Fibroblast of villous mesenchyme (primary cell): ENCODE measurements around the gene NXPH4. TPM values are rescaled to one million over a fixed set of nuclear protein-coding genes. Genes with fewer than 3 reads are reported as not detected.

ENCODE experiments used
- DNase-seq: peaks from one replicate; pipeline ENCODE4 v3.0.0-alpha.2; 2010; ENCODE audit warnings: low read depth
- H3K4me3 ChIP-seq: 2 replicates; pipeline ENCODE4 v1.5.1; 2011; ENCODE audit warnings: low read depth, mild to moderate bottlenecking, low read length
- total RNA-seq: library from RNA; depleted of rRNA; stranded (reverse); fragments of >200 nt; gene quantifications from 2 replicates; pipeline ENCODE4 v1.2.3, GENCODE V29; 2012
- TF ChIP-seq, protein P1 (sequence below): IDR thresholded peaks from 2 replicates; pipeline ENCODE4 v1.5.1; 2012; ENCODE audit warnings: low read depth, mild to moderate bottlenecking, low read length; ENCODE audit not compliant: insufficient read depth

NXPH4 gene
- total RNA-seq, 1 donor = 1.3 TPM

DNA sequence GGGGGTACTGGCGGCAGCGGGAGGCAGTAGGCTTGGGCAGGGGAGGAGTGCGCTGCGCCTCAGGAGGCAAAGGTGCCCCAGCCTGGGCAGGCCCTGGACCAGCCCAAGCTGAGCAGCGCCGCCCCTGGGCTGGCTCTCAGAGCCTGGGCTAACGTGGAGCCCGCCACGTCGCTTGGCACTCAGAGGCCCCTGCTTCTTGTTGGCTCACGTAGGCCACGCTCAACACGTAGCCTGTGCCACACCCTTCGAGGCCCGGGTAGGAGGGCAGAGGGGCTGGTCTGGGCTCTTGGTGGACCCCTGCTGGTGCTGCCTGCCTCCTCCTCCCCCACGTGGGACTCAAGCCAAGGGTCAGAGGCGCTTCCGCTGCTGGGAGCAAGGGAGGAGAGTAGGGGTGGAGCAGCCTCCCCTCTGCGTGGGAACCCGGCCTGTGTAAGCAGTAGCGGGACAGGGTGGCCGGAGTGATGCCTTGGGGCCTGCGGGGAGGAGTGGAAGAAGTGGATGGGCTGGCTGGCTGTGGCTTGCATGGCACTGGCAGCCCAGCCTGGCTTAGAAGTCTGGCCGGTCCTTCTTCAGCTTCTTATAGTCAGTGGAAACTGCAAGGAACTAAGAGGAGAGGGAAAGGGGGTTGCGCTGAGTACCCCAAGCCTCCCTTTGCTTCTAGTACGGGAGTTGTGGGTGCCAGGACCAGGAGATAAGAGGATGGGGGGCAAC is 18.6 kb downstream of the NXPH4 start:
- TF ChIP-seq, protein P1, sequence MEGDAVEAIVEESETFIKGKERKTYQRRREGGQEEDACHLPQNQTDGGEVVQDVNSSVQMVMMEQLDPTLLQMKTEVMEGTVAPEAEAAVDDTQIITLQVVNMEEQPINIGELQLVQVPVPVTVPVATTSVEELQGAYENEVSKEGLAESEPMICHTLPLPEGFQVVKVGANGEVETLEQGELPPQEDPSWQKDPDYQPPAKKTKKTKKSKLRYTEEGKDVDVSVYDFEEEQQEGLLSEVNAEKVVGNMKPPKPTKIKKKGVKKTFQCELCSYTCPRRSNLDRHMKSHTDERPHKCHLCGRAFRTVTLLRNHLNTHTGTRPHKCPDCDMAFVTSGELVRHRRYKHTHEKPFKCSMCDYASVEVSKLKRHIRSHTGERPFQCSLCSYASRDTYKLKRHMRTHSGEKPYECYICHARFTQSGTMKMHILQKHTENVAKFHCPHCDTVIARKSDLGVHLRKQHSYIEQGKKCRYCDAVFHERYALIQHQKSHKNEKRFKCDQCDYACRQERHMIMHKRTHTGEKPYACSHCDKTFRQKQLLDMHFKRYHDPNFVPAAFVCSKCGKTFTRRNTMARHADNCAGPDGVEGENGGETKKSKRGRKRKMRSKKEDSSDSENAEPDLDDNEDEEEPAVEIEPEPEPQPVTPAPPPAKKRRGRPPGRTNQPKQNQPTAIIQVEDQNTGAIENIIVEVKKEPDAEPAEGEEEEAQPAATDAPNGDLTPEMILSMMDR = peak; percentile 37
- no peak overlapping the region for H3K4me3 ChIP-seq
- peak; percentile 94 for DNase-seq

DNA sequence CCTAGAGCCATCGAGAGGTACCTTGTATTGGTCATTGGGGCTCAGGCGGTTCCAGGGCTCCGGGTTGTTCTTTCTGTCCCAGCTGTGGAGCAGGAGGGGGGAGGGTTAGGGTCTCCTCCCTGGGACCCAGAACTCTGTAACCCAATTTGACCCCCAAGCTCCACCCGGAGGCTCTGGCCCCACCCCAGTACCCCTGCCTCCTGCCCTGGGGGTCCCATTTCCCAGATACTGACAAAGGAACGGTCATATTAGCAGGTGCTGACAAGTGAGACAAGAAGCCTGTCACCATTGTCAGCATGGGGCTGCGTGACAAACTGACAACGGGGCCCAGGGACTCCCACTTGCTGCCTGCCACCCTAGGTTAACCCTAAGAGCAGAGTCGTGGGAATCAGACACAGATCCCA is 19.1 kb downstream of the NXPH4 start:
- DNase-seq = no peak
- TF ChIP-seq, protein P1 = no peak
- H3K4me3 ChIP-seq = no peak overlapping the region

DNA sequence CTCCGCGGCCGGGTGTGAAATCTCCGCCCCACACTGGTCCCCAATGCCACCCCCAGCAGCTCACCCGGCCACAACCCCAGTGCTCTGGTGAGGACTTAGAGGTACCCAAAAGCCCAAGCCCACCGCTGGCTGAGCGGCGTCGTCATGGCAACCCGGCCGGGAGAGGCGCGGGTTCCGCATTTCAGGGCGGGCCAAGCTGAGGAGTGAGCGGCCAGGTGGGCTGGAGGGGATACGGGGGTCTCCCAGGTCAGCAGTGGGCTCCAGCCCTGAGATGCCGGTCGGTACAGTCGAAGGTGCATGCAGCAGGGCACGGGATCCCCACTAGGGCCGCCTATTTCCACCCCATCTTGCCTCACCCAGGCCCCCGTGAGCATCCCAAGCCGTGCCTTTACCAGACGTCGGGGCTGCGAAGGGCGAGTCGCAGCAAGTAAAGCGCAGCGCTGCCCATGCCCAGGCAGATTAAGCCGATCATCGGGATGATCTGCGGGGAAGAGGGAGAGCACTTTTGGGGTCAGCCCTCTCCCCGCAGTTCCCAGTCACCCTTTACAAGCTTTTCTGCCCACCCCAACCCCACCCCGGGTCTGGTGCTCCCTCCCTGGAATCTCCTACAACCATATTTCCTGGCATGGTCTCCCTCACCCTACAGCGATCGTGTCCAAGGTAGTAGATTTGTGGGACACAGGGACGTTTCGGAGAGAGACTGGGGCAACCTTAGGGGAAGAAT is 19.8 kb downstream of the NXPH4 start:
- H3K4me3 ChIP-seq = no peak overlapping the region
- TF ChIP-seq, protein P1 = no peak

DNA sequence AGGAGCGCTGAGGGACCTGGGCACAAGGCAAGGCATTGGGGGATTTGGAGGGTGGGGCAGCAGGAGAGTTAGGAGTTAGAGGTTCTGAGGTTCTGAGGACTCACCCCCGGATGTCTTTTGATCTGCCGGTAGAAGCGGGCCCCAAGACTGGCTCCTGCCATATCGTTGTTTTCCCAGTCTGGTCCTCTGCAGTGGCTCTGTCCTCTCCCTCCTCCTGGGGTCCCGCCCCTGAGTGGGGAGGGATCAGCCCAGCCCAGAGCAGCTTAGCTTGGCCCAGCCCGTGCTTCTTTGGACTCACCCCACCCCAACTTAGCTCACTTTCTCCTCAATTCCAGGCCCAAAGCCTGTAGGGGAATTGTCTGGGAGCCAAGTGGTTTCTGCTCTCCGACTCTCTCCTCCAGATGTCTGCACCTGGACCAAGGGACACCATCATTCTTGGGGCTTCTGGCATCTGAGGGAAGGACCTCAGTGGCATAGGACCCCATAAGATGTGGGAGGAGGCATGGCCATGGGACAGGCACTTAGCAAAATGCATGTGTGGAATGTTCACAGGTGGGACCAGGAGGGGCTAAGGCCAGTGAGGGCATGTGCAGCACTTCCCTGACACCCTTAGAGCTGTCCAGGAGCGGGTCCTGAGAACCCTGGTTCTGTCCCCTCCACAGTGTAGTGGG is 20.5 kb downstream of the NXPH4 start:
- DNase-seq = no peak
- TF ChIP-seq, protein P1 = no peak
- H3K4me3 ChIP-seq = no peak overlapping the region

More for the DNA sequence above, 19.8 kb downstream of the NXPH4 start:
- no peak for DNase-seq

DNA sequence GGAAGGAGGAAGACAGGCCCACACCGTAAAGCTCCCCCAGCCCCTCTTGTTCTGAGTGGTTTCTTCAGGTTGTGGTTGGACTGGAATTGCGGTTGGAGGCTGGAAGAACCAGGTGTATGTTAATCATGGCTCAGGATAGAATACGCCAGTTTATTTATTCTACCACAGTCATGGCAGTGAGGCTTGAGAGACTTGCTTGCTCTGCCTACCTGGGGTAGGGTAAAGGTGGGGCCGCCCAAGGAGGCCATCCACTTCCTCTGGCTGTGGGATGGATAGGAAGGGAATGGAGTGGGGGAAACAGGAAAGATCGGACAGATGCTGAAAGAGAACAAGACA is 21.0 kb downstream of the NXPH4 start:
- DNase-seq = no peak
- no peak overlapping the region for H3K4me3 ChIP-seq
- TF ChIP-seq, protein P1 = no peak

DNA sequence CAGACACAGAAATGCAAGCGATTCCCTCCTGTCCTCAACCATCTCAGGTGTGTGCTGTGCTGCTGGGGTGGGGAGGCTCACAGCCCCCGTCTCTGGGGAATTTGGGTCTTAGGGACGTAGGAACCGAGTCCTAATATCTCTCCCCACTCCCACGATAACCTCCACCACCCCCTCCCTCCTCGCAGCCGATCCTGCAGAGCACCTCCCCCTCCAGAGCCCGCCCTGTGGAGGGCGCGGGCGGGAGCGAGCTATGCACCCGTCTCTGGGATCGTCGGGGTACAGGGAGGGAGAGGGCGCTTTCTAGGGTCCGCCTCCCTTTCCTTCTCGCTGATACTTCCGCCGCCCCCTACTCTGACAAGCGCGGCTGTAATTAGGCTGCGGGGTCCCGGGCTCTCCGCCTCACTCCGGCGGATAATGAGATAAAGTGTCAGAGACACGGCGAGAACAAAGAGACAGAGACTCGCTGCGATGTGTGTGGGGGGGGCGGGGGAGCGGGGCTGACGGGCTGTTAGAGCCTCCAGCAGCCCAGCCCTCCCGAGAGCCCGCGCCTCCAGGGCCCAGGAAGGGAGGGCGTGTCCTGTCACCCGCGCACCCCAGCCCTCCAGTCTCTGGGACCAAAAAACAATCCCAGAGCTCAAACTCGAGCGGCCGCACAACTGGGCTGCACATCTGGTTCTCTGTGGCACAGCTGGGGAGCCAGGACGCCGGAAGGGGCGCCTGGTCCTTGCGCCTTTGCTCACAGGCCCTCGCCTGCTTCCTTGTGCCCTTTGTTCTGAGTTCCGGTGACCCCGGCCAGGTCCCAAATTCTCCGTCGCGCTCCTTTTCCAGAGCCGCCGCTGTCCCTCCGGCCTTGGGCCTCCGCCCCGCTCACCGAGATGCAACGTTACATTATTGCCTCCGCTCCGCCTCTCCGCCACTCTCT is 21.6 kb downstream of the NXPH4 start:
- H3K4me3 ChIP-seq = peak overlapping the region; percentile 50
- TF ChIP-seq, protein P1 = no peak
- peak; percentile 22 for DNase-seq
